Measurements from ENCODE around the gene FAM110C. TPM values are rescaled to one million over a fixed set of nuclear protein-coding genes. Genes with fewer than 3 reads are reported as not detected.
"Not testable (repeated sequence)": the region's sequence is repeated elsewhere in the genome, so short reads cannot be mapped to it uniquely, and the experiment has no call there.

FAM110C gene
- total and polyA plus RNA-seq, 7 donors: 0.03 to 0.10 (median 0.06) TPM; not detected in 4

DNA sequence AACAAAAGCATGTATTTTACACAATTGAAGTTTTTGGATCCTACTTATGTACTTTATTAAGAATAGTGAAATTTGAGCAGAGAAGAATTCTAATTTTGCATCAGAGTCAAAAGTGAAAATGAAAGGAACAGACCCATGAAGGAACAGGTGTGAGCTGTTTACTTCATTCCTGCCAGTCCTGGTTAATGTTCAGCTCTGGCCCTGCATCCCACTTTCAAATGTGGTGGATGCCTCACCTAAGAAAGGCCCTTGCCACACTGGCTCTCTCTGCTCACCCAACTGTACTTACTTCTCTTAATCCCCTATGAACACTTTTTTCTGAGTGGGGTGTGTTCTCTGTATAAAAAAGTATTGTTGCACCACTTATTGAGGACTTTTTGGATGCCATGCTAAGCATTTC, 22.2 kb downstream of the FAM110C start:
- H3K4me1 ChIP-seq: no peaks in the 10 kb centered on the region
- no peaks in the 10 kb centered on the region for H3K9me3 ChIP-seq
- DNase-seq: no peak
- H3K27ac ChIP-seq: no peak overlapping the region
- no peak for ATAC-seq
- H3K36me3 ChIP-seq (ENCODE audit: insufficient read depth in 1 of 2, low read depth in 1 of 2): no peaks in the 10 kb centered on the region
- intact Hi-C loops (cut with DNase I): no loop called here
- H3K27me3 ChIP-seq (ENCODE audit: insufficient read depth in 3 of 3, low read length in 2 of 3): peaks cover 0 to 6% (median 3%) of the 10 kb centered on the region in 3 donors
- H3K4me3 ChIP-seq: no peak overlapping the region
- TF ChIP-seq, protein P1, sequence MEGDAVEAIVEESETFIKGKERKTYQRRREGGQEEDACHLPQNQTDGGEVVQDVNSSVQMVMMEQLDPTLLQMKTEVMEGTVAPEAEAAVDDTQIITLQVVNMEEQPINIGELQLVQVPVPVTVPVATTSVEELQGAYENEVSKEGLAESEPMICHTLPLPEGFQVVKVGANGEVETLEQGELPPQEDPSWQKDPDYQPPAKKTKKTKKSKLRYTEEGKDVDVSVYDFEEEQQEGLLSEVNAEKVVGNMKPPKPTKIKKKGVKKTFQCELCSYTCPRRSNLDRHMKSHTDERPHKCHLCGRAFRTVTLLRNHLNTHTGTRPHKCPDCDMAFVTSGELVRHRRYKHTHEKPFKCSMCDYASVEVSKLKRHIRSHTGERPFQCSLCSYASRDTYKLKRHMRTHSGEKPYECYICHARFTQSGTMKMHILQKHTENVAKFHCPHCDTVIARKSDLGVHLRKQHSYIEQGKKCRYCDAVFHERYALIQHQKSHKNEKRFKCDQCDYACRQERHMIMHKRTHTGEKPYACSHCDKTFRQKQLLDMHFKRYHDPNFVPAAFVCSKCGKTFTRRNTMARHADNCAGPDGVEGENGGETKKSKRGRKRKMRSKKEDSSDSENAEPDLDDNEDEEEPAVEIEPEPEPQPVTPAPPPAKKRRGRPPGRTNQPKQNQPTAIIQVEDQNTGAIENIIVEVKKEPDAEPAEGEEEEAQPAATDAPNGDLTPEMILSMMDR (IDR thresholded peaks at IDR 0.05): no peak

DNA sequence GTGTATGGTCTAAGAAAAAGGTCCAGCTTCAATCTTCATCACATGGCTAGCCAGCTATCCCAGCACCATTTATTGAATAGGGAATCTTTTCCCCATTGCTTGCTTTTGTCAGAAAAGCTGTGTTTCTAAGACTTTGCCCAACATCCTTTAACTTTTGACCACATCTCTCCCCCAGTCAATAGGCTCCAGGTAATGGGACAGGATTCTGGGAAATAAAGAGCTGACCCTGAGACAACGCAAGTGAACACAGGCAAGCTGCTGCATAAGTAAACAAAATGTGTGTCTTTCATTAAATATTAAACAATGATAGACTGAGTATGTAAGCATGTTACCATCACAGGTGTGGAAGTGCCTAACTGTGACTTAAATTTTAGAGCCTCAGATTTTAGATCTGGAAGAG, 23.0 kb downstream of the FAM110C start:
- ATAC-seq: no peak
- peaks cover 0 to 6% (median 3%) of the 10 kb centered on the region in 3 donors for H3K27me3 ChIP-seq (ENCODE audit: insufficient read depth in 3 of 3, low read length in 2 of 3)
- intact Hi-C loops (cut with DNase I): no loop called here
- H3K4me3 ChIP-seq: no peak overlapping the region
- no peaks in the 10 kb centered on the region for H3K36me3 ChIP-seq (ENCODE audit: insufficient read depth in 1 of 2, low read depth in 1 of 2)
- no peaks in the 10 kb centered on the region for H3K4me1 ChIP-seq
- no peak for DNase-seq
- no peak overlapping the region for H3K27ac ChIP-seq
- TF ChIP-seq, protein P1 (IDR thresholded peaks at IDR 0.05): no peak
- no peaks in the 10 kb centered on the region for H3K9me3 ChIP-seq
- WGBS, 3 donors: 92 to 100% (median 100%) methylated on average over 1 of the region's 1 CpG

- H3K27me3 ChIP-seq (ENCODE audit: insufficient read depth in 3 of 3, low read length in 2 of 3); ATAC-seq; H3K4me1 ChIP-seq; H3K9me3 ChIP-seq; H3K4me3 ChIP-seq; intact Hi-C loops (cut with DNase I); H3K27ac ChIP-seq; DNase-seq; H3K36me3 ChIP-seq (ENCODE audit: insufficient read depth in 1 of 2, low read depth in 1 of 2): not testable (repeated sequence)
- WGBS, 3 donors: 77 to 88% (median 80%) methylated on average over 4 of the region's 4 CpGs
Measured at GRCh38 chr2:22244-22643, 24.1 kb downstream of the FAM110C start.

- H3K27ac ChIP-seq; H3K27me3 ChIP-seq (ENCODE audit: insufficient read depth in 3 of 3, low read length in 2 of 3); H3K9me3 ChIP-seq; DNase-seq; intact Hi-C loops (cut with DNase I); ATAC-seq; H3K4me3 ChIP-seq; H3K36me3 ChIP-seq (ENCODE audit: insufficient read depth in 1 of 2, low read depth in 1 of 2); H3K4me1 ChIP-seq: not testable (repeated sequence)
- WGBS, 3 donors: 17 to 28% (median 25%) methylated on average over 4 of the region's 4 CpGs
Measured at GRCh38 chr2:20259-20658, 26.0 kb downstream of the FAM110C start.

DNA sequence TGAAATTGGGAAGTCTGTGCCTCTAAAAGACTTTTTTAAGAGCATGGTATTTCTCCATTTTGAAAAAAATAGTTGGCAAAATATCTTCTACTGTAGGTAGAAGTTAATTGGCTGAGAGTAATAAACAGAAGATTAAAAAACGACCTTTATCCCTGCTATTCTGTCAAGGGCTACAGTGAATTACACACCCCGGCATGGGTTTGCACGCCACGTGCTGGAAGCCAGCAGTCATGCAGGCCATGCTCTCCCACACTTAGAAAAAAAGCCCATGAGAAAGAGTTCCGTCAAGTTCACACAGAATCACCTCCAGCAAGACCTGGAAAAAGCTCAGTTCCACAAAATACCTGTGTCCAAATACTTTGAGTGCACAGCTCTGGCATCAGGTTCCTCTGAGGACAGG, 26.8 kb downstream of the FAM110C start:
- WGBS, 3 donors: 40 to 54% (median 53%) methylated on average over 5 of the region's 5 CpGs
- Histone ChIP-seq H3K4me3 (no peak overlapping the region), H3K27me3 (ENCODE audit: insufficient read depth in 3 of 3, low read length in 2 of 3) (peaks cover 0 to 4% (median 0%) of the 10 kb centered on the region in 3 donors), H3K27ac (no peak overlapping the region), H3K4me1 (no peaks in the 10 kb centered on the region), H3K36me3 (ENCODE audit: insufficient read depth in 1 of 2, low read depth in 1 of 2) (no peaks in the 10 kb centered on the region), H3K9me3 (no peaks in the 10 kb centered on the region)
- intact Hi-C loops (cut with DNase I): no loop called here
- no peak for DNase-seq
- TF ChIP-seq, protein P1 (IDR thresholded peaks at IDR 0.05): no peak
- no peak for ATAC-seq

Measured in psoas muscle (tissue), 8 donors.